A673 (cell line): Measurements from ENCODE around the gene SECTM1.

ENCODE experiments used
- CTCF ChIP-seq: fragments of 300-800, 200-600 bp; sonication (generic); conservative IDR thresholded peaks from 2 replicates; pipeline ENCODE4 v1.5.1; 2017; ENCODE audit warnings: low read depth, mild to moderate bottlenecking, antibody characterized with exemption, low read length, moderate library complexity, mixed read lengths
- EZH2 ChIP-seq: fragments of 200-600 bp; sonication (generic); IDR thresholded peaks from 2 replicates; pipeline ENCODE4 v1.6.1; 2017; ENCODE audit warnings: borderline replicate concordance, low read depth, mild to moderate bottlenecking, mixed read lengths, antibody characterized with exemption, low read length; ENCODE audit not compliant: poor library complexity, severe bottlenecking

- TF ChIP-seq CTCF (no peak), EZH2 (no peak)
Measured at GRCh38 chr17:82380860-82381702, 47.5 kb upstream of the SECTM1 start.
